ENCODE data around the gene LYPD6. TPM values are rescaled to one million over a fixed set of nuclear protein-coding genes. Genes with fewer than 3 reads are reported as not detected.

LYPD6 gene
- total and polyA plus RNA-seq, 5 donors: 0.28 to 0.57 (median 0.48) TPM

DNA sequence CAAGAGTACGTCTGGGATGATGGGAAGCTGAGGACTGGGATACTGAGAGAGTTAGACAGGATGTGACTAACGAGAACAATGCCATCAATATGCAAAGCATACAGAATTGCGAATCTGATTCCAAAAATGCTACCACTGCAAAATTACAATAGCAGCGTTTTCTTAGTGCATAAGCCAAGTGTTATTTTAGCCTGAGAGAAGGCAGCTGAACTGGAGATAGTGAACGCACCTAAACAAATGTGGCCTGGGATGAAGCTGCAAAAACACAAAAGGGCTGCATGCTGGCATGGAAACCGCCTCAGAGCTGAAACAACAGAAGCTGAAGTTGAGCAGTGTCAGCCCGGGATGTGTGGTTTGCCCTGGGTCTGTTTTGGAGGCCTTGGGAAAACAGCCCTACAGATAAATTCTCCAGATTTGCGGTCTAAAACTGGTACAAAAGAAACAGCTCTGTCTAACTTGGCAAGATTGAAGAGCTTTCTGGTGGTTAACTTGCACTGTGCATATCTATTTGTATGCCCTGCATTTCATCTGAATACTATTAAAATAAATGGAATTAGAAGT, 45.5 kb downstream of the LYPD6 start:
- WGBS: 54% methylated on average over 8 of the region's 8 CpGs
- Histone ChIP-seq H3K4me1 (ENCODE audit: control insufficient read depth, insufficient read depth, low read length) (no peaks in the 10 kb centered on the region), H3K27me3 (ENCODE audit: control insufficient read depth, insufficient read depth) (no peaks in the 10 kb centered on the region), H3K27ac (ENCODE audit: low read length) (no peak overlapping the region), H3K4me3 (ENCODE audit: low read length) (no peak overlapping the region), H3K9me3 (ENCODE audit: control insufficient read depth, low read length) (no peaks in the 10 kb centered on the region)
- no peak for DNase-seq
- intact Hi-C loops (cut with DNase I): no loop called here
- ATAC-seq: no peak

DNA sequence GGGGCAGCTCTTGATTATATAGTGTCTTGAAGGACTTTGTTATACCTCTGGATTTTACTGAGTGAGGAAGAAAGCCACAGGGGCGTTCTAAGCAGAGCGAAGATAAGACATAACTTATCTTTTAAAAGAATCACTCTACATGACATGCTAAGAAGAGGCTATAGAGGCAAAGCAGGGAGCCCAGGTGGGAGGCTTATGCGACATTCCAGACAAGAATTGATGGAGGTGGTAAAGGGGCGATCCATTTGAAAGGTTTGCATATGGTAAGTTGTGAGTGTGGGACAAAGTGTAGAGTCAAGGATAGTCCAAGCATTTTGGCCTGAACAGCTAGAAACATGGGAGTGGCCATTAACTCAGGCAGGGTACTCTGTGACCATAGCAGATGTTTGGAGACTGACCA, 49.8 kb downstream of the LYPD6 start:
- no peaks in the 10 kb centered on the region for H3K4me1 ChIP-seq (ENCODE audit: control insufficient read depth, insufficient read depth, low read length)
- no peaks in the 10 kb centered on the region for H3K27me3 ChIP-seq (ENCODE audit: control insufficient read depth, insufficient read depth)
- H3K9me3 ChIP-seq (ENCODE audit: control insufficient read depth, low read length): no peaks in the 10 kb centered on the region
- no peak overlapping the region for H3K27ac ChIP-seq (ENCODE audit: low read length)
- DNase-seq (no peak), ATAC-seq (no peak)
- H3K4me3 ChIP-seq (ENCODE audit: low read length): no peak overlapping the region
- intact Hi-C loops (cut with DNase I): no loop called here
- 88% methylated on average over 4 of the region's 4 CpGs for WGBS

DNA sequence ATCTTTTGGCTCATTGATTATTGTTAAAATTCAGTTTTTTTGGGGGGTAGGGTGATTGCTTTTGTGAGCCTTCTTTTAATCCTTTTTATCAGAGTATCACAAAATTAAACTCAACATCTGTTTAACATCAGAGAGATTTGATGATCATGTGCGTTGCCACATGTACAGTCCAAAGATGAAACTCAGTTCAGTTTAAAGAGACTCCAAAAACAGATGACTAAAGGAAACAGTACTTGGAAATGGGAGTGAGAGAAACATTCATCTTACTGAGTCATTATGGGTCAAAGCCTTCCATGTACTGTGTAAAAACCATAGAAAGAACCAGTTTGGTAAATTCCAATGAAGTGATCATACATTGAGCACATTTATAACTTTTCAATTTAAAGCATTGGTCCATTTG, 53.0 kb downstream of the LYPD6 start:
- H3K4me3 ChIP-seq (ENCODE audit: low read length): no peak overlapping the region
- ATAC-seq: no peak
- H3K27ac ChIP-seq (ENCODE audit: low read length): no peak overlapping the region
- 59% methylated on average over 1 of the region's 1 CpG for WGBS
- H3K4me1 ChIP-seq (ENCODE audit: control insufficient read depth, insufficient read depth, low read length): no peaks in the 10 kb centered on the region
- H3K27me3 ChIP-seq (ENCODE audit: control insufficient read depth, insufficient read depth): no peaks in the 10 kb centered on the region
- no peak for DNase-seq
- intact Hi-C loops (cut with DNase I): no loop called here
- H3K9me3 ChIP-seq (ENCODE audit: control insufficient read depth, low read length): no peaks in the 10 kb centered on the region

DNA sequence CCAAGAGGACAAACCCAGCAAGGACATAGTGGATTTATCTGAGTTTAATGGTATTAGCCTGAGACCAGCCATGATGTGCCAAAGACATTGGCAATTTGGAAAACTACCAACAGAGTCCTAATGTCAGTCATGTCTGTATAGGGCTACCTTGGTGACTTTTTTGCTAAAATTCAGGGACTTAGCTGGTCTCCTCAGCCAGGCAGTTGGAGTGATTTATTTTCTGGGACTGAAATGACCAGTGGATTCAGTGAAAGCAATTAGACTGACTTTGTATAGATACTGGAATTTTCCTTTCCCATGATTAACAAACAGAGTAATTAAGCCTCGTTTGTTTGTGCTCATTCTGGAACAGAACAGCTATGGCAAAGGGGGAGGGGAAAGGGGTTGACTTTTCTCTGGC, 55.0 kb downstream of the LYPD6 start:
- H3K4me3 ChIP-seq (ENCODE audit: low read length): no peak overlapping the region
- no peaks in the 10 kb centered on the region for H3K27me3 ChIP-seq (ENCODE audit: control insufficient read depth, insufficient read depth)
- ATAC-seq (no peak), DNase-seq (no peak)
- H3K9me3 ChIP-seq (ENCODE audit: control insufficient read depth, low read length): no peaks in the 10 kb centered on the region
- 59% methylated on average over 1 of the region's 1 CpG for WGBS
- intact Hi-C loops (cut with DNase I): no loop called here
- no peak overlapping the region for H3K27ac ChIP-seq (ENCODE audit: low read length)
- H3K4me1 ChIP-seq (ENCODE audit: control insufficient read depth, insufficient read depth, low read length): no peaks in the 10 kb centered on the region

DNA sequence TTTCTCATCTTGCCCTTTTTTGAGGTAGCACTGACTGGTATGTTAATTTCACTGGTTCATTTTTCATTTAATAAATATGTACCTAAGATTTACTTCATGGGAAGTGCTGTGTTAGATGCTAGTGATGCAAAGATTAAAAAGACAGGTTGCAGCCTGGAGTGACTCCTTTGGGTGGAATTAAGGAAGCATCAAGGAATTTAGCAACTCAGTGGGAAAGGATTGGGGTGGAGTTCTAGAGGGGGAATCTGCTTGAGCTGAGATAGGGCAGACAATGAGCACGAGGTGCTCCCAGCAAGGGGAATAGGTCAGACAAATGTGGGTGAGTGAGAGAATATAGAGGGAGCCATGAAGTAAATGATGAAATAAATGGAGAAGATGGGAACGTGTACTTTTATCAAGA, 57.0 kb downstream of the LYPD6 start:
- intact Hi-C loops (cut with DNase I): no loop called here
- ATAC-seq: no peak
- Histone ChIP-seq H3K4me1 (ENCODE audit: control insufficient read depth, insufficient read depth, low read length) (no peaks in the 10 kb centered on the region), H3K27me3 (ENCODE audit: control insufficient read depth, insufficient read depth) (no peaks in the 10 kb centered on the region), H3K4me3 (ENCODE audit: low read length) (no peak overlapping the region), H3K9me3 (ENCODE audit: control insufficient read depth, low read length) (no peaks in the 10 kb centered on the region), H3K27ac (ENCODE audit: low read length) (no peak overlapping the region)
- DNase-seq: no peak
- 75% methylated on average over 2 of the region's 2 CpGs for WGBS

DNA sequence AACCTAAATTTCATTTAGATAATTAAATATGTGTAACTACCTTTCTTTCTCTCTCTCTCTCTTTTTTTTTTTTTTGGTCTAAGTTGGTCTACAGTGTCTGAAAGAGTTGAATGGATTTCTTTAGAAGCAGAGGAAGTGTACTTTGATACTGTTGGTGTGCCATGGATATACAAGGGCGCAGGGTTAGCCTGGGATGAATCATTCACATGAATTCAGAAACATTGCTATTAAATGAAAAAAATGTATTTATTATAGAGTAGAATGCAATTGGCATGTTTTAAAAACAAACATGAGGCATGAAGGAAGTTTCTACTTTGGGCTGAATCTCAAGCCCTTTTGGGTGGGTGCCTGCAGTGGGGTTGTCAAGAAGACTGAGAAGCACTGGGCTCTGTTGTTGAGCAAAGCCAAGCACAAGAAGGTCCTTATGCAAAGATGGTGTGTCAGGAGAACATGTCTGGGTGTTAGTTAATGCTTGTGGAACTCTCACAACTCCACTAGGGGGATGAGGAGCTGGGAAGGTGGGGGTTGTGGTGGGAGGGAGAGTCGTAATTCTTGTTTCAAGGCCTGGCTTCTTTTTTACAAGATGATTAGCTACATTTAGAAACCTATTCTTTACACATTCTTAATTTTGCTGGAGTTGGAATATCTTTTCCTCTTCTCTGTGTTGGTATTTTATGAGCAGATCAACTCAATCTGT, 57.9 kb downstream of the LYPD6 start:
- DNase-seq: no peak
- no peaks in the 10 kb centered on the region for H3K27me3 ChIP-seq (ENCODE audit: control insufficient read depth, insufficient read depth)
- no peaks in the 10 kb centered on the region for H3K4me1 ChIP-seq (ENCODE audit: control insufficient read depth, insufficient read depth, low read length)
- H3K4me3 ChIP-seq (ENCODE audit: low read length): no peak overlapping the region
- H3K27ac ChIP-seq (ENCODE audit: low read length): no peak overlapping the region
- intact Hi-C loops (cut with DNase I): no loop called here
- 60% methylated on average over 2 of the region's 2 CpGs for WGBS
- no peak for ATAC-seq
- no peaks in the 10 kb centered on the region for H3K9me3 ChIP-seq (ENCODE audit: control insufficient read depth, low read length)

DNA sequence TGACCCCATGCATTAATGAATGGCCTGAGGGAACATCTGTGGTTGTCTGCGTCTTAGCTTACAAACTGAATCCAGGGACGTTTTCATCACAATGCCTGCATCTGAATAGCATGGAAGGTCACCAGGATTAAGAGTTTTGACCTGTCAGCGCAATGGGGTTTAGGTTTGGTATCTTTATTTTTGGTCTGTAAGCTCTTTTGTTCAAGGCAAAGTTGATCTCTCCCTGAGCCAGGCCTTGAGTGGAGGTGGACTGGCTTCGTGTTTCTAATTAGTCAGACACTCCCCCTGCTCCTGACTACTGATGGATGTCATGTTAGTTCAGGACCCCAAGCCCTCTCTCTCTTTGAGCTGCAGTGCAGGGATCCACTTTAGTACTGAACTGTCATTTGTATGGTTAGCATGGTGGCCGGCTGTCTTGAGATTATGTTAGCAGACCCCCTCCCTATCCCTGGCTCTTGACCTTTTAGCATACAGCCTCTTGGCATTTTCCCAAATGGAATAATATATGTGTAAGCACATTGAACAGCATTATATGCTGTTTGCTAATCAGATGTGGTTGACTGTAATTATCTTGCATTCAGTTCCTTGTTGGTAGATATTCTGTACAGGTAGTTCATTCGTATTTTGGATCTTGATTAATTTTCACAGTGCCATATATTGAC, 59.2 kb downstream of the LYPD6 start:
- no peaks in the 10 kb centered on the region for H3K27me3 ChIP-seq (ENCODE audit: control insufficient read depth, insufficient read depth)

DNA sequence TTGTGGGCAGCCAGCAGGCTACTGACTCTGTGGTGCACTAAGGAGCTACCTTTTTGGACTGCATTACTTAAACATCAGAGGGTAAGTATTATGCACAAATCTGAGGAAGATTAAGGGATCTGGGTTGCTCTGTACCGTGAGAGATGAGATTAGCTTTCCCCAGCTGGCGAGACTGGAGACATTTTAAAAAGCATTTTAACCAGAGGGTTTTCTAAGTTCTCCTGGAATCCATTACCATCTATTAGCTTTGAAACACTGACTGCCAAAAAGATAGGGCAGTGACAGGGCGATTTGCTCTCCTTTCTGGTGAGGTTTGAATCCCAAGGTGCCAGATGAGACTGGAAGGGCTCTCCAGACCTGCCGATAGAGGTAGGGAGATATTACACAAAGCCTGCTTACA, 63.2 kb downstream of the LYPD6 start:
- WGBS: 70% methylated on average over 4 of the region's 4 CpGs
- Histone ChIP-seq H3K27me3 (ENCODE audit: control insufficient read depth, insufficient read depth) (no peaks in the 10 kb centered on the region), H3K4me3 (ENCODE audit: low read length) (no peak overlapping the region), H3K4me1 (ENCODE audit: control insufficient read depth, insufficient read depth, low read length) (no peaks in the 10 kb centered on the region), H3K9me3 (ENCODE audit: control insufficient read depth, low read length) (no peaks in the 10 kb centered on the region), H3K27ac (ENCODE audit: low read length) (no peak overlapping the region)
- DNase-seq: no peak
- intact Hi-C loops (cut with DNase I): no loop called here
- no peak for ATAC-seq

More for the DNA sequence above, 59.2 kb downstream of the LYPD6 start:
- DNase-seq (no peak), ATAC-seq (no peak)
- 73% methylated on average over 6 of the region's 6 CpGs for WGBS
- Histone ChIP-seq H3K4me3 (ENCODE audit: low read length) (no peak overlapping the region), H3K9me3 (ENCODE audit: control insufficient read depth, low read length) (no peaks in the 10 kb centered on the region), H3K27ac (ENCODE audit: low read length) (no peak overlapping the region), H3K4me1 (ENCODE audit: control insufficient read depth, insufficient read depth, low read length) (no peaks in the 10 kb centered on the region)
- intact Hi-C loops (cut with DNase I): no loop called here

DNA sequence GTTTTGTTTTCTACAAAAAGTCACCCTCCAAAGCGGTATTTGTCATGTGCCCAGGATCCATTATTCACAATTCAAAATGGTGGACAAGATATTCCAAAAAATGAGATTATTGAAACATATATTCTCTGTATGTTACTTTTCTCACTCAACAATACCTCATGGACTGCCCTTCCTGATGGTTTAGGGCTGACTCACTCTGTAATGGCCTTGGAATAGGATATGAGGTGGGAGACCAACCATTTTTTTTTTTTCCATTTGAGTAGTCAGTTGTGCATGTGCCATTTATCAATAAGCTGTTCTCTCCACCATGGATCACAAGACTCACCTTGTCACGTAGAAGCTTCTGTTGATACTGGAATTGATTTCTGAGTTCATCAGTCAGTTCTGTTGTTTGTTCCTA, 64.5 kb downstream of the LYPD6 start:
- 91% methylated on average over 2 of the region's 2 CpGs for WGBS
- Histone ChIP-seq H3K4me3 (ENCODE audit: low read length) (no peak overlapping the region), H3K4me1 (ENCODE audit: control insufficient read depth, insufficient read depth, low read length) (no peaks in the 10 kb centered on the region), H3K27me3 (ENCODE audit: control insufficient read depth, insufficient read depth) (no peaks in the 10 kb centered on the region), H3K9me3 (ENCODE audit: control insufficient read depth, low read length) (no peaks in the 10 kb centered on the region), H3K27ac (ENCODE audit: low read length) (no peak overlapping the region)
- ATAC-seq (no peak), DNase-seq (no peak)
- intact Hi-C loops (cut with DNase I): no loop called here

DNA sequence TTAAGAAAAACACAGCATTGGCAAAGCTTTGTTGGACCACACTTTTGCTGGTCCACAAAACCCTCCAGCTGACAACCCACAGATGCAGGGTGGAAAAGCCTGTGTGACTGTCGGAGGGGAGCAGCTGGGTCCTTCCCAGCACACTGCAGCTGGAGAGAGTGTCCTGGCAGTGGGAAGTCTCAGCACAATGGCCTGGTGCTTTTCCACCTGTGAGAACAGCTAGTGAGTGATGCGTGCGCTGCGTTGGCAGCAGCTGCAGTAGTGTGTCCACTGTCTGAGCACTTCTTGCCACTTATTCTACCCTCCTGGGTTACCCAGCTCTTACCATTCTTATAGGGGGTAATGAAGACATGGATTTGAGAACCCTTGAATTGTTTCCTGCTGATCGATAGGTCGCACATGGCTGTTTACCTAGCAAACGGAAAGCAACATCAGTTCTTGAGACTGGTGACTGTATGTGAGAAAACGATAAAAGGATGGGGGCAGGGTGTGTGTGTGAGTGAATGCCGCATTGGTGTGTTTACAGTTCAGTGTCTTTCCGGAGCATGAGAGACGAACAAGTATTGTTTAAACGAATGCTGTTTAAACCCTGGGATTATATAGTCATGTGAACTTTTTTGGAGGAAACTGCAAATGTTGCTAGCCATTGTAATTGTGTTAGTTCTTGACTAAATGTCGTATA, 69.7 kb downstream of the LYPD6 start:
- ATAC-seq: no peak
- no peak overlapping the region for H3K27ac ChIP-seq (ENCODE audit: low read length)
- H3K4me3 ChIP-seq (ENCODE audit: low read length): no peak overlapping the region
- no peaks in the 10 kb centered on the region for H3K27me3 ChIP-seq (ENCODE audit: control insufficient read depth, insufficient read depth)
- intact Hi-C loops (cut with DNase I): no loop called here
- WGBS: 76% methylated on average over 13 of the region's 13 CpGs
- H3K9me3 ChIP-seq (ENCODE audit: control insufficient read depth, low read length): no peaks in the 10 kb centered on the region
- H3K4me1 ChIP-seq (ENCODE audit: control insufficient read depth, insufficient read depth, low read length): no peaks in the 10 kb centered on the region
- DNase-seq: no peak

DNA sequence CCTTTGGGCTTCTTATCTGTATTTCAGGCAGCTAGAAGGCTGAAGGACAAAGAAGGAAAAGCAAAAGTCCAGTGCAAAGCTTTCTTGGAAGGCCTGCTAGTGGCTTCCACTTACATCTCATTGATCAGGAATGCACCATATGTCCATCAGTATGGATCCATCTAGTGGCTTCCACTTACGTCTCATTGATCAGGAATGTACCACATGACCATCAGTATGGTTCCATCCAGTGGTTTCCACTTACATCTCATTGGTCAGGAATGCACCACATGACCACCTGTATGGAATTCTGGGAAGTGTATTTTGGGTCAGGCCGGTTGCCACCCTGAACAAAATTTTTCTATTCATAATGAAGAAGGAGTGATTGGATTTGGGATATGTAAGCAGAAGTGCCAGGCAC, 70.6 kb downstream of the LYPD6 start:
- no peaks in the 10 kb centered on the region for H3K27me3 ChIP-seq (ENCODE audit: control insufficient read depth, insufficient read depth)
- H3K9me3 ChIP-seq (ENCODE audit: control insufficient read depth, low read length): no peaks in the 10 kb centered on the region
- no peak overlapping the region for H3K4me3 ChIP-seq (ENCODE audit: low read length)
- DNase-seq: no peak
- ATAC-seq: no peak
- no peak overlapping the region for H3K27ac ChIP-seq (ENCODE audit: low read length)
- intact Hi-C loops (cut with DNase I): no loop called here
- WGBS: 91% methylated on average over 2 of the region's 2 CpGs
- no peaks in the 10 kb centered on the region for H3K4me1 ChIP-seq (ENCODE audit: control insufficient read depth, insufficient read depth, low read length)
